ENCODE data around the gene DHRS2.

DNA sequence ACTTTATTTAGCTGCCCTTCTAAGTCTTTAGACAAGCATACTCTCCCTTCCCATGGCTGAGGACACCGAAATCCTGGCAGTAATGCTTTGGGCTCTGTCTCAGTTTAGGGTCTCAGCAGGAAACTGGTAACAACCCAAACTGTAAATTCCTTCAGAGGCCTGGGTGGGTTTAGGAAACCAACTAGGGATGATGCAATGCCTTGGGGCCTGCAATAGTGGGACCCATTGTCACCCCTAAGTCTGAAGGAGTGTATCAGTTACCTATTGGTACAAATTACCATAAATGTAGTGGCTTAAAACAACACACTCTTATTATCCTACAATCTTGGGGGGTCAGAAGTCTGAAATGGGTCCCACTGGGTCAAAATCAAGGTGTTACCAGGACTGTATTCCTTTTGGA lies 36.0 kb downstream of the DHRS2 start:
- TF ChIP-seq POLR2A (IDR thresholded peaks at IDR 0.05; ENCODE audit: low read depth) (no peak), EP300 (IDR thresholded peaks at IDR 0.05) (no peak)
- TF ChIP-seq, protein P1, sequence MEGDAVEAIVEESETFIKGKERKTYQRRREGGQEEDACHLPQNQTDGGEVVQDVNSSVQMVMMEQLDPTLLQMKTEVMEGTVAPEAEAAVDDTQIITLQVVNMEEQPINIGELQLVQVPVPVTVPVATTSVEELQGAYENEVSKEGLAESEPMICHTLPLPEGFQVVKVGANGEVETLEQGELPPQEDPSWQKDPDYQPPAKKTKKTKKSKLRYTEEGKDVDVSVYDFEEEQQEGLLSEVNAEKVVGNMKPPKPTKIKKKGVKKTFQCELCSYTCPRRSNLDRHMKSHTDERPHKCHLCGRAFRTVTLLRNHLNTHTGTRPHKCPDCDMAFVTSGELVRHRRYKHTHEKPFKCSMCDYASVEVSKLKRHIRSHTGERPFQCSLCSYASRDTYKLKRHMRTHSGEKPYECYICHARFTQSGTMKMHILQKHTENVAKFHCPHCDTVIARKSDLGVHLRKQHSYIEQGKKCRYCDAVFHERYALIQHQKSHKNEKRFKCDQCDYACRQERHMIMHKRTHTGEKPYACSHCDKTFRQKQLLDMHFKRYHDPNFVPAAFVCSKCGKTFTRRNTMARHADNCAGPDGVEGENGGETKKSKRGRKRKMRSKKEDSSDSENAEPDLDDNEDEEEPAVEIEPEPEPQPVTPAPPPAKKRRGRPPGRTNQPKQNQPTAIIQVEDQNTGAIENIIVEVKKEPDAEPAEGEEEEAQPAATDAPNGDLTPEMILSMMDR (IDR thresholded peaks at IDR 0.05), result no peak
